PC-3 (cell line): Measurements from ENCODE around the gene NUP62.

ENCODE experiments used
- CTCF ChIP-seq: fragments of 300-600 bp; sonication (generic); conservative IDR thresholded peaks from 2 replicates; pipeline ENCODE4 v1.5.1; 2017; ENCODE audit warnings: antibody characterized with exemption, low read depth, mild to moderate bottlenecking, low read length
- EZH2 ChIP-seq: fragments of 300-600 bp; sonication (generic); IDR thresholded peaks from one replicate; pipeline ENCODE4 v1.6.1; 2017; ENCODE audit warnings: antibody characterized with exemption, mild to moderate bottlenecking, low read length; ENCODE audit not compliant: unreplicated experiment
- EZH2phosphoT487 ChIP-seq: fragments of 300-600 bp; sonication (generic); IDR thresholded peaks from 2 replicates; pipeline ENCODE4 v1.6.1; 2018; ENCODE audit warnings: mild to moderate bottlenecking, antibody characterized with exemption, low read length, borderline replicate concordance

GRCh38 chr19:49932731-49933131 lies 3.4 kb upstream of the NUP62 start:
- TF ChIP-seq CTCF (no peak), EZH2 (no peak), EZH2phosphoT487 (no peak)
